Measurements from ENCODE around the gene THEM5.
"Not testable (repeated sequence)": the region's sequence is repeated elsewhere in the genome, so short reads cannot be mapped to it uniquely, and the experiment has no call there.

Gene THEM5

GRCh38 chr1:151853411-151853943, at the start of gene THEM5:
Gene THEM5, minus strand, starts transcription at chr1:151853712. Its CDS starts 147 bp downstream, at chr1:151853565.
- no peak for DNase-seq (ENCODE audit: low read depth, low spot score)

- no peak for DNase-seq (ENCODE audit: low read depth, low spot score)
These were observed 49.3 kb upstream of the THEM5 start for GRCh38 chr1:151902858-151903257.

GRCh38 chr1:151900804-151901203, 47.3 kb upstream of the THEM5 start:
- DNase-seq (ENCODE audit: low read depth, low spot score) = not testable (repeated sequence)

GRCh38 chr1:151898519-151898991, 45.0 kb upstream of the THEM5 start:
- DNase-seq (ENCODE audit: low read depth, low spot score) = no peak

- no peak for DNase-seq (ENCODE audit: low read depth, low spot score)
These were observed 44.5 kb upstream of the THEM5 start for GRCh38 chr1:151897991-151898431.

GRCh38 chr1:151893176-151893924, 39.8 kb upstream of the THEM5 start:
- no peak for DNase-seq (ENCODE audit: low read depth, low spot score)

- no peak for DNase-seq (ENCODE audit: low read depth, low spot score)
These were observed 38.7 kb upstream of the THEM5 start for GRCh38 chr1:151892190-151892589.

GRCh38 chr1:151891512-151891911, 38.0 kb upstream of the THEM5 start:
- no peak for DNase-seq (ENCODE audit: low read depth, low spot score)

- no peak for DNase-seq (ENCODE audit: low read depth, low spot score)
These were observed 35.6 kb upstream of the THEM5 start for GRCh38 chr1:151888972-151889570.

- DNase-seq (ENCODE audit: low read depth, low spot score) = no peak
These were observed 33.5 kb upstream of the THEM5 start for GRCh38 chr1:151887028-151887427.

GRCh38 chr1:151885479-151885878, 32.0 kb upstream of the THEM5 start:
- no peak for DNase-seq (ENCODE audit: low read depth, low spot score)

- not testable (repeated sequence) for DNase-seq (ENCODE audit: low read depth, low spot score)
These were observed 31.4 kb upstream of the THEM5 start for GRCh38 chr1:151884879-151885278.

GRCh38 chr1:151884445-151884844, 30.9 kb upstream of the THEM5 start:
- not testable (repeated sequence) for DNase-seq (ENCODE audit: low read depth, low spot score)

- DNase-seq (ENCODE audit: low read depth, low spot score) = not testable (repeated sequence)
These were observed 30.4 kb upstream of the THEM5 start for GRCh38 chr1:151883898-151884297.

- not testable (repeated sequence) for DNase-seq (ENCODE audit: low read depth, low spot score)
These were observed 29.4 kb upstream of the THEM5 start for GRCh38 chr1:151882918-151883317.

- no peak for DNase-seq (ENCODE audit: low read depth, low spot score)
These were observed 29.0 kb upstream of the THEM5 start for GRCh38 chr1:151882466-151882865.

GRCh38 chr1:151881479-151881878, 28.0 kb upstream of the THEM5 start:
- no peak for DNase-seq (ENCODE audit: low read depth, low spot score)

GRCh38 chr1:151875419-151876097, 22.0 kb upstream of the THEM5 start:
- no peak for DNase-seq (ENCODE audit: low read depth, low spot score)

GRCh38 chr1:151872776-151873175, 19.3 kb upstream of the THEM5 start:
- DNase-seq (ENCODE audit: low read depth, low spot score) = not testable (repeated sequence)

- no peak for DNase-seq (ENCODE audit: low read depth, low spot score)
These were observed 17.9 kb upstream of the THEM5 start for GRCh38 chr1:151871284-151872030.

GRCh38 chr1:151868486-151868885, 15.0 kb upstream of the THEM5 start:
- DNase-seq (ENCODE audit: low read depth, low spot score) = no peak
